ENCODE data around the gene TRIM5.

DNA sequence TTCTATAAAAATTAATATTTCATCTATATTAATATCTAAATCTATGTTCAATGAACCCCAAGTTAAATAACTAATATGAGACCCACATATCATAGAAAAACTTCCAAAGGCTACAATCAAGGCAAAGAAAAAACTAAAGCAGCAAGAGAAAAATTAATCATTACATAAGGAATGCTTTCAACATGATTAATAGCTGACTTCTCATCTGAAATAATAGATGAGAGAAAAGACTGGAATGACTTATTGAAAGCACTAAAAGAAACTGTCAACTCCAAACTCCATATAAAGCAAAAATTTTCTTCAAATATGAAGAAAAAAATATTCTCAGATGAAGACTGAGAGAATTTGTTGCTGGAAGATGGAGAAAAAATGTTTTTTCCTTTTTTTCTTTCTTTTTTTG is 13.0 kb downstream of the TRIM5 start:
- TF ChIP-seq EZH2 (IDR thresholded peaks at IDR 0.05; ENCODE audit: insufficient read depth, poor library complexity, severe bottlenecking) (no peak), EZH2phosphoT487 (IDR thresholded peaks at IDR 0.05; ENCODE audit: insufficient read depth, low read depth) (no peak)
